DND-41 (cell line): ENCODE data around the gene ZSWIM8.

Experiments
- ATAC-seq: fragments of 200-7000 bp; cut with Tn5 transposase; 3 replicates; pipeline ENCODE4 v1.9.1; 2021; ENCODE audit warnings: low read depth; ENCODE audit not compliant: insufficient read depth
- DNase-seq: peaks from one replicate; pipeline ENCODE4 v3.0.0-alpha.2; 2020
- H2AFZ ChIP-seq: 2 replicates; pipeline ENCODE4 v1.6.0; 2012; ENCODE audit warnings: low read depth, low read length
- H3K27ac ChIP-seq: 2 replicates; pipeline ENCODE4 v1.5.1; 2012; ENCODE audit warnings: low read length, inconsistent platforms
- H3K27me3 ChIP-seq: fragments of 200-600 bp; sonication (generic); 2 replicates; pipeline ENCODE4 v1.6.0; 2012; ENCODE audit warnings: low read length, mild to moderate bottlenecking, inconsistent platforms; ENCODE audit not compliant: insufficient read depth, poor library complexity
- H3K36me3 ChIP-seq: 2 replicates; pipeline ENCODE4 v1.5.1; 2012; ENCODE audit warnings: low read length, inconsistent platforms; ENCODE audit not compliant: insufficient read depth
- H3K4me1 ChIP-seq: 2 replicates; pipeline ENCODE4 v1.5.1; 2012; ENCODE audit warnings: mild to moderate bottlenecking, low read length; ENCODE audit not compliant: insufficient read depth
- H3K4me2 ChIP-seq: 2 replicates; pipeline ENCODE4 v1.6.0; 2012; ENCODE audit warnings: mild to moderate bottlenecking, moderate library complexity, low read length, inconsistent platforms; ENCODE audit not compliant: insufficient read depth
- H3K4me3 ChIP-seq, 2 experiments: fragments of 200-600 bp in 1 of 2; shearing (Covaris generic) in 1 of 2; 2 replicates each; pipeline ENCODE4 v1.5.1; 2012 to 2016; ENCODE audit warnings: inconsistent platforms in 2 of 2, low read length in 2 of 2, mild to moderate bottlenecking in 2 of 2, low read depth in 1 of 2, moderate library complexity in 1 of 2
- H3K79me2 ChIP-seq: 2 replicates; pipeline ENCODE4 v1.6.0; 2012; ENCODE audit warnings: low read length, inconsistent platforms; ENCODE audit not compliant: insufficient read depth
- H3K9ac ChIP-seq: 2 replicates; pipeline ENCODE4 v1.6.0; 2012; ENCODE audit warnings: low read depth, mild to moderate bottlenecking, inconsistent platforms, low read length, moderate library complexity
- H3K9me3 ChIP-seq: 2 replicates; pipeline ENCODE4 v1.5.1; 2012; ENCODE audit warnings: low read length, moderate library complexity, mild to moderate bottlenecking, inconsistent platforms; ENCODE audit not compliant: insufficient read depth, severe bottlenecking
- H4K20me1 ChIP-seq: 2 replicates; pipeline ENCODE4 v1.6.0; 2012; ENCODE audit warnings: low read length; ENCODE audit not compliant: insufficient read depth
- CTCF ChIP-seq: IDR thresholded peaks from 2 replicates; pipeline ENCODE4 v1.5.1; 2012; ENCODE audit warnings: borderline replicate concordance, low read length, moderate library complexity, mild to moderate bottlenecking; ENCODE audit not compliant: poor library complexity, severe bottlenecking; ENCODE audit errors: extremely low read depth
- EZH2 ChIP-seq: IDR thresholded peaks from 3 replicates; pipeline ENCODE4 v1.6.1; 2012; ENCODE audit warnings: borderline replicate concordance, low read depth, mild to moderate bottlenecking, moderate library complexity, low read length, inconsistent platforms; ENCODE audit not compliant: severe bottlenecking

Gene ZSWIM8

GRCh38 chr10:73762915-73763314, 22.5 kb upstream of the ZSWIM8 start:
- Histone ChIP-seq H3K9me3 (no peaks in the 10 kb centered on the region), H3K9ac (no peak overlapping the region), H3K79me2 (peaks cover 10% of the 10 kb centered on the region), H2AFZ (no peak overlapping the region), H3K4me3 (no peak overlapping the region), H4K20me1 (peaks cover 5% of the 10 kb centered on the region; the same call in 1 of the 2 replicates), H3K27ac (no peak overlapping the region), H3K27me3 (no peaks in the 10 kb centered on the region), H3K4me1 (no peaks in the 10 kb centered on the region), H3K4me2 (no peak overlapping the region), H3K36me3 (peaks cover 91% of the 10 kb centered on the region)
- DNase-seq (no peak), ATAC-seq (no peak)
- TF ChIP-seq CTCF (no peak), EZH2 (no peak)

GRCh38 chr10:73763343-73763742, 22.1 kb upstream of the ZSWIM8 start:
- Histone ChIP-seq H3K36me3 (peaks cover 94% of the 10 kb centered on the region), H3K4me1 (no peaks in the 10 kb centered on the region), H3K4me3 (no peak overlapping the region), H3K9ac (no peak overlapping the region), H3K9me3 (no peaks in the 10 kb centered on the region), H3K4me2 (no peak overlapping the region), H4K20me1 (peaks cover 5% of the 10 kb centered on the region; the same call in 1 of the 2 replicates), H2AFZ (no peak overlapping the region), H3K79me2 (peaks cover 10% of the 10 kb centered on the region), H3K27me3 (no peaks in the 10 kb centered on the region), H3K27ac (no peak overlapping the region)
- ATAC-seq (no peak), DNase-seq (no peak)
- TF ChIP-seq EZH2: no peak
- TF ChIP-seq CTCF: no peak

- H3K36me3 ChIP-seq: peaks cover 95% of the 10 kb centered on the region
- H3K9me3 ChIP-seq: no peaks in the 10 kb centered on the region
- no peak for ATAC-seq
- H2AFZ ChIP-seq: no peak overlapping the region
- no peak for DNase-seq
- no peak overlapping the region for H3K9ac ChIP-seq
- no peak overlapping the region for H3K4me2 ChIP-seq
- peaks cover 5% of the 10 kb centered on the region; the same call in 1 of the 2 replicates for H4K20me1 ChIP-seq
- no peaks in the 10 kb centered on the region for H3K27me3 ChIP-seq
- no peak overlapping the region for H3K4me3 ChIP-seq
- no peak overlapping the region for H3K27ac ChIP-seq
- TF ChIP-seq EZH2: no peak
- TF ChIP-seq CTCF: no peak
- no peaks in the 10 kb centered on the region for H3K4me1 ChIP-seq
- H3K79me2 ChIP-seq: 0 out of 2 replicates have a peak, but pooled peaks cover 2% of the 10 kb centered on the region
These were observed 20.3 kb upstream of the ZSWIM8 start for GRCh38 chr10:73765066-73765465.

- Histone ChIP-seq H3K27me3 (no peaks in the 10 kb centered on the region), H3K4me2 (no peak overlapping the region), H4K20me1 (no peaks in the 10 kb centered on the region), H3K4me1 (peaks cover 21% of the 10 kb centered on the region), H3K27ac (no peak overlapping the region), H2AFZ (no peak overlapping the region), H3K36me3 (peaks cover 82% of the 10 kb centered on the region), H3K9ac (no peak overlapping the region), H3K4me3 (no peak overlapping the region), H3K9me3 (no peaks in the 10 kb centered on the region), H3K79me2 (peaks cover 11% of the 10 kb centered on the region)
- peak; percentile 7 for TF ChIP-seq CTCF
- no peak for TF ChIP-seq EZH2
- DNase-seq (no peak), ATAC-seq (no peak)
These were observed 16.5 kb upstream of the ZSWIM8 start for GRCh38 chr10:73768881-73769280.
